Sigmoid colon (tissue), 7 donors: Measurements from ENCODE around the gene CEP97. TPM values are rescaled to one million over a fixed set of nuclear protein-coding genes. Genes with fewer than 3 reads are reported as not detected.

Experiments used
- DNase-seq: peaks from one replicate; pipeline ENCODE4 v3.0.0-alpha.2; 2019
- H3K27ac ChIP-seq, 4 donors: fragments of 200-600 bp; sonication (generic); one replicate each; pipeline ENCODE4 v1.5.1; 2016 to 2019; ENCODE audit warnings: mild to moderate bottlenecking in 1 of 4
- H3K27me3 ChIP-seq, 3 donors: fragments of 200-600 bp; sonication (generic); one replicate each; pipeline ENCODE4 v1.5.1; 2019; ENCODE audit warnings: mild to moderate bottlenecking in 1 of 3
- H3K36me3 ChIP-seq, 4 donors: fragments of 200-600 bp; sonication (generic); one replicate each; pipeline ENCODE4 v1.5.1; 2016 to 2019
- H3K4me1 ChIP-seq, 4 donors: fragments of 200-600 bp; sonication (generic); one replicate each; pipeline ENCODE4 v1.5.1; 2017 to 2019
- H3K4me3 ChIP-seq, 4 donors: fragments of 200-600 bp; sonication (generic); one replicate each; pipeline ENCODE4 v1.5.1; 2017 to 2019; ENCODE audit warnings: mild to moderate bottlenecking in 2 of 4, moderate library complexity in 1 of 4
- H3K9me3 ChIP-seq, 4 donors: fragments of 200-600 bp in 3 of 4; sonication (generic) in 3 of 4; one replicate each; pipeline versions ENCODE4 v1.5.1 to v1.6.1; 2013 to 2019
- CTCF ChIP-seq, 4 experiments: fragments of 450-650 bp in 3 of 4; fragments of 200-600 bp in 1 of 4; IDR thresholded peaks; one replicate each; pipeline ENCODE4 v1.5.1; 2016 to 2019; ENCODE audit warnings: antibody characterized with exemption in 4 of 4, mild to moderate bottlenecking in 3 of 4, moderate library complexity in 2 of 4
- EP300 ChIP-seq, 4 donors: sonication (generic); formaldehyde crosslinking; IDR thresholded peaks; one replicate each; pipeline ENCODE4 v1.6.1; 2017; ENCODE audit warnings: antibody characterized with exemption in 4 of 4
- POLR2A ChIP-seq, 2 donors: fragments of 450-650 bp; IDR thresholded peaks; one replicate each; pipeline ENCODE4 v1.6.1; 2016; ENCODE audit warnings: antibody characterized with exemption in 2 of 2, mild to moderate bottlenecking in 2 of 2, moderate library complexity in 2 of 2
- POLR2AphosphoS5 ChIP-seq, 4 donors: sonication (generic); formaldehyde crosslinking; IDR thresholded peaks; one replicate each; pipeline ENCODE4 v1.6.1; 2017; ENCODE audit warnings: antibody characterized with exemption in 4 of 4
- WGBS, 2 donors: extraction: QIAGEN DNeasy Blood & Tissue Kit; methylation state at CpG; one replicate each; pipeline ENCODE4 v1.1.7; 2013; 5-methylcytosine and 5-hydroxymethylcytosine counted together
- intact Hi-C: fragments of 100-400 bp; cut with DNase I; formaldehyde crosslinking; loops from one replicate; pipeline ENCODE4 v1.15.1; 2023
- polyA plus RNA-seq, 3 donors: library from polyadenylated mRNA; stranded (reverse); fragments of 200-250 nt; gene quantifications; one replicate each; pipeline ENCODE4 v1.2.3, GENCODE V29; 2013
- total RNA-seq, 4 donors: library from RNA; depleted of rRNA; stranded (reverse); fragments of >200 nt; gene quantifications; one replicate each; pipeline ENCODE4 v1.1.0, GENCODE V29; 2016
- donor health status: healthy with polysubstance abuse.
- donor health status: Bipolar disorder and iron deficiency.
- donor health status: healthy.

Gene CEP97
- total and polyA plus RNA-seq, 7 donors, result 0.69 to 11.1 (median 9.0) TPM

- no peak overlapping the region for H3K4me3 ChIP-seq
- no peaks in the 10 kb centered on the region for H3K9me3 ChIP-seq
These were observed 60.6 kb downstream of the CEP97 start for GRCh38 chr3:101784855-101785613.

GRCh38 chr3:101791778-101792177 is 67.4 kb downstream of the CEP97 start:
- Histone ChIP-seq H3K4me1 (no peaks in the 10 kb centered on the region), H3K27ac (no peak overlapping the region), H3K27me3 (no peaks in the 10 kb centered on the region), H3K9me3 (peaks cover 0 to 4% (median 0%) of the 10 kb centered on the region in 4 donors), H3K4me3 (no peak overlapping the region), H3K36me3 (peaks cover 0 to 59% (median 17%) of the 10 kb centered on the region in 4 donors)
- no peak for DNase-seq
- no peak for TF ChIP-seq CTCF (IDR thresholded peaks at IDR 0.05)
- no peak for TF ChIP-seq POLR2AphosphoS5 (IDR thresholded peaks at IDR 0.05)
- TF ChIP-seq POLR2A (IDR thresholded peaks at IDR 0.05), result no peak
- TF ChIP-seq EP300 (IDR thresholded peaks at IDR 0.05), result no peak
- 74 to 91% methylated on average over 4 of the region's 4 CpGs for WGBS, 2 donors
- intact Hi-C loops, result no loop called here

More at GRCh38 chr3:101784855-101785613, 60.6 kb downstream of the CEP97 start:
- no peaks in the 10 kb centered on the region for H3K27me3 ChIP-seq
- peaks cover 0 to 70% (median 34%) of the 10 kb centered on the region in 4 donors for H3K36me3 ChIP-seq
- intact Hi-C loops, result no loop called here
- no peak for DNase-seq
- TF ChIP-seq EP300 (IDR thresholded peaks at IDR 0.05) (no peak), CTCF (IDR thresholded peaks at IDR 0.05) (no peak), POLR2A (IDR thresholded peaks at IDR 0.05) (no peak), POLR2AphosphoS5 (IDR thresholded peaks at IDR 0.05) (no peak)
- 73 to 91% methylated on average over 5 of the region's 5 CpGs for WGBS, 2 donors
- peak overlapping the region in 2 of 4 donors; percentile 6 to 48 for H3K27ac ChIP-seq
- H3K4me1 ChIP-seq, result peaks cover 0 to 23% (median 13%) of the 10 kb centered on the region in 4 donors

GRCh38 chr3:101796077-101796680 is 71.8 kb downstream of the CEP97 start:
- Histone ChIP-seq H3K36me3 (peaks cover 0 to 42% (median 2%) of the 10 kb centered on the region in 4 donors), H3K4me3 (no peak overlapping the region), H3K27ac (no peak overlapping the region), H3K4me1 (no peaks in the 10 kb centered on the region), H3K27me3 (no peaks in the 10 kb centered on the region), H3K9me3 (peaks cover 0 to 4% (median 0%) of the 10 kb centered on the region in 4 donors)
- WGBS, 2 donors, result 94 to 95% methylated on average over 3 of the region's 3 CpGs
- intact Hi-C loops, result no loop called here
- TF ChIP-seq EP300 (IDR thresholded peaks at IDR 0.05), result no peak
- TF ChIP-seq POLR2A (IDR thresholded peaks at IDR 0.05), result no peak
- no peak for TF ChIP-seq CTCF (IDR thresholded peaks at IDR 0.05)
- TF ChIP-seq POLR2AphosphoS5 (IDR thresholded peaks at IDR 0.05), result no peak
- DNase-seq, result no peak

- no peak for DNase-seq
These were observed 76.8 kb downstream of the CEP97 start for GRCh38 chr3:101801174-101801573.

More at GRCh38 chr3:101801174-101801573, 76.8 kb downstream of the CEP97 start:
- no peak for TF ChIP-seq EP300 (IDR thresholded peaks at IDR 0.05)
- no peak for TF ChIP-seq CTCF (IDR thresholded peaks at IDR 0.05)
- TF ChIP-seq POLR2AphosphoS5 (IDR thresholded peaks at IDR 0.05), result no peak
- TF ChIP-seq POLR2A (IDR thresholded peaks at IDR 0.05), result no peak
- no peaks in the 10 kb centered on the region for H3K27me3 ChIP-seq
- WGBS, 2 donors, result 93 to 94% methylated on average over 4 of the region's 4 CpGs
- intact Hi-C loops, result no loop called here
- no peak overlapping the region for H3K4me3 ChIP-seq
- peaks cover 0 to 4% (median 0%) of the 10 kb centered on the region in 4 donors for H3K4me1 ChIP-seq
- H3K27ac ChIP-seq, result no peak overlapping the region
- H3K36me3 ChIP-seq, result peaks cover 0 to 34% (median 5%) of the 10 kb centered on the region in 4 donors
- H3K9me3 ChIP-seq, result no peaks in the 10 kb centered on the region
